ENCODE data around the gene COQ3. TPM values are rescaled to one million over a fixed set of nuclear protein-coding genes. Genes with fewer than 3 reads are reported as not detected.

Gene COQ3
- total and polyA plus RNA-seq, 2 experiments from 2014 or later = 5.9 to 8.2 TPM

DNA sequence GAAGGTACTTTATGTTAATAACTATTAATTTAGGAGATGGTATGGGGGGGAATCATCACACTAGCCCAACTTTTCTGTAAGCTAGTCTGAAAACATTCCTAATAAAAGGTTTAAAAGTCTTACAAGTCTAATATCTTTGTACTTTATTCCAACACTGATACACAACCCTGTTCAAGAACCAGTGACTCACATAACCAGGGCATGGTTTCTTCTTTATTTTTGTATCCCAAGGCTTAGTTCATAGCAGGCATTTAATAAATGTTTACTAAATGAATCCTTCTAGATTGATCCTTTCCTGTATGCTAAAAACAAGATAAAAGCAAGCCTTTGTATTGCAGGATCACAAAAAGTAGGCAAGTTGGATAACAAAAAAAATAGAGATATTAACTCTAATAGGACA, 21.5 kb upstream of the COQ3 start:
- H3K9me2 ChIP-seq (replicated peaks; ENCODE audit: insufficient read depth) = no peaks in the 10 kb centered on the region
- no peak overlapping the region for H3K4me2 ChIP-seq
- peaks cover 92% of the 10 kb centered on the region for H4K20me1 ChIP-seq (ENCODE audit: insufficient read depth, poor library complexity, severe bottlenecking)

GRCh38 chr6:99412065-99412464, 18.1 kb upstream of the COQ3 start:
- Histone ChIP-seq H3K9me3 (ENCODE audit: low read depth) (no peaks in the 10 kb centered on the region), H3K4me1 (ENCODE audit: insufficient read depth) (no peaks in the 10 kb centered on the region), H2AFZ (no peak overlapping the region), H3K27me3 (no peaks in the 10 kb centered on the region), H3K4me2 (no peak overlapping the region), H3K9me2 (replicated peaks; ENCODE audit: insufficient read depth) (no peaks in the 10 kb centered on the region), H3K79me2 (peaks cover 71% of the 10 kb centered on the region), H3K27ac (no peak overlapping the region), H3K36me3 (replicated peaks; ENCODE audit: insufficient read depth, low read depth) (no peaks in the 10 kb centered on the region), H3K4me3 (no peak overlapping the region), H4K20me1 (ENCODE audit: insufficient read depth, poor library complexity, severe bottlenecking) (peaks cover 63% of the 10 kb centered on the region)
- WGBS (ENCODE audit: low lambda C conversion rate, missing lambda C conversion rate) = 95% methylated on average over 1 of the region's 1 CpG
- TF ChIP-seq, protein P1, sequence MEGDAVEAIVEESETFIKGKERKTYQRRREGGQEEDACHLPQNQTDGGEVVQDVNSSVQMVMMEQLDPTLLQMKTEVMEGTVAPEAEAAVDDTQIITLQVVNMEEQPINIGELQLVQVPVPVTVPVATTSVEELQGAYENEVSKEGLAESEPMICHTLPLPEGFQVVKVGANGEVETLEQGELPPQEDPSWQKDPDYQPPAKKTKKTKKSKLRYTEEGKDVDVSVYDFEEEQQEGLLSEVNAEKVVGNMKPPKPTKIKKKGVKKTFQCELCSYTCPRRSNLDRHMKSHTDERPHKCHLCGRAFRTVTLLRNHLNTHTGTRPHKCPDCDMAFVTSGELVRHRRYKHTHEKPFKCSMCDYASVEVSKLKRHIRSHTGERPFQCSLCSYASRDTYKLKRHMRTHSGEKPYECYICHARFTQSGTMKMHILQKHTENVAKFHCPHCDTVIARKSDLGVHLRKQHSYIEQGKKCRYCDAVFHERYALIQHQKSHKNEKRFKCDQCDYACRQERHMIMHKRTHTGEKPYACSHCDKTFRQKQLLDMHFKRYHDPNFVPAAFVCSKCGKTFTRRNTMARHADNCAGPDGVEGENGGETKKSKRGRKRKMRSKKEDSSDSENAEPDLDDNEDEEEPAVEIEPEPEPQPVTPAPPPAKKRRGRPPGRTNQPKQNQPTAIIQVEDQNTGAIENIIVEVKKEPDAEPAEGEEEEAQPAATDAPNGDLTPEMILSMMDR (IDR thresholded peaks at IDR 0.05; ENCODE audit: poor library complexity) = no peak
- TF ChIP-seq EZH2 (IDR thresholded peaks at IDR 0.05; ENCODE audit: borderline replicate concordance) (no peak), EZH2phosphoT487 (IDR thresholded peaks at IDR 0.05; ENCODE audit: low read depth, severe bottlenecking, unreplicated experiment) (no peak)
- no peak for DNase-seq (ENCODE audit: low spot score)

More for the DNA sequence above, 21.5 kb upstream of the COQ3 start:
- Histone ChIP-seq H3K27me3 (no peaks in the 10 kb centered on the region), H3K27ac (no peak overlapping the region), H3K36me3 (replicated peaks; ENCODE audit: insufficient read depth, low read depth) (no peaks in the 10 kb centered on the region), H3K79me2 (peaks cover 100% of the 10 kb centered on the region), H3K4me1 (ENCODE audit: insufficient read depth) (no peaks in the 10 kb centered on the region), H2AFZ (no peak overlapping the region), H3K9me3 (ENCODE audit: low read depth) (no peaks in the 10 kb centered on the region), H3K4me3 (no peak overlapping the region)
- no peak for DNase-seq (ENCODE audit: low spot score)
- no peak for TF ChIP-seq EZH2phosphoT487 (IDR thresholded peaks at IDR 0.05; ENCODE audit: low read depth, severe bottlenecking, unreplicated experiment)
- TF ChIP-seq, protein P1 (IDR thresholded peaks at IDR 0.05; ENCODE audit: poor library complexity) = no peak
- TF ChIP-seq EZH2 (IDR thresholded peaks at IDR 0.05; ENCODE audit: borderline replicate concordance) = no peak

GRCh38 chr6:99409672-99410071, 15.7 kb upstream of the COQ3 start:
- H3K4me3 ChIP-seq = no peak overlapping the region
- peaks cover 47% of the 10 kb centered on the region for H3K79me2 ChIP-seq

More at GRCh38 chr6:99409672-99410071, 15.7 kb upstream of the COQ3 start:
- H3K36me3 ChIP-seq (replicated peaks; ENCODE audit: insufficient read depth, low read depth) = no peaks in the 10 kb centered on the region
- H4K20me1 ChIP-seq (ENCODE audit: insufficient read depth, poor library complexity, severe bottlenecking) = peaks cover 39% of the 10 kb centered on the region
- H3K27me3 ChIP-seq = no peaks in the 10 kb centered on the region
- H3K9me2 ChIP-seq (replicated peaks; ENCODE audit: insufficient read depth) = no peaks in the 10 kb centered on the region
- no peak overlapping the region for H3K4me2 ChIP-seq
- no peak overlapping the region for H2AFZ ChIP-seq
- no peaks in the 10 kb centered on the region for H3K9me3 ChIP-seq (ENCODE audit: low read depth)
- no peaks in the 10 kb centered on the region for H3K4me1 ChIP-seq (ENCODE audit: insufficient read depth)
- DNase-seq (ENCODE audit: low spot score) = no peak
- no peak overlapping the region for H3K27ac ChIP-seq
- TF ChIP-seq EZH2 (IDR thresholded peaks at IDR 0.05; ENCODE audit: borderline replicate concordance) = no peak
- TF ChIP-seq, protein P1 (IDR thresholded peaks at IDR 0.05; ENCODE audit: poor library complexity) = no peak
- no peak for TF ChIP-seq EZH2phosphoT487 (IDR thresholded peaks at IDR 0.05; ENCODE audit: low read depth, severe bottlenecking, unreplicated experiment)

Measured in hepatocyte (in vitro differentiated cells).